ENCODE results near the gene DZANK1.

DZANK1 gene

DNA sequence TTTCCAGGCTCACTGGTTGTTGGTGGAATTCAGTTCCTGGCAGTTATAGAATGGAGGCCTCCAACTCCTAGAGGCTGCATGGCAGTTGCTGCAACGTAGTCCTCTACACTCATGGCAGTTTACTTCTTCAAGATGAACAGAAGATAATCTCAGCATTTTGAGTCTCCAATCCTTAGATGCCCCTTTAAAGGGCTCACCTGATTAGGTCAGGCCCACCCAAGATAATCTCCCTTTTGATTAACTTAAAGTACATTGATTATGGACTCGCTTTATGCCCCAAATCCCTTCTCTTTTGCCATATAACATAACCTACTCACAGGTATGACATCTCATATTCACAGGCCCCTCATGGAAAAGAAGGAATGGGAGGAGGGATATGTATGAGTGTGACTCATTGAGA, 102.1 kb downstream of the DZANK1 start:
- no peaks in the 10 kb centered on the region for H4K20me1 ChIP-seq (ENCODE audit: insufficient read depth, low read length)
- H3K4me2 ChIP-seq (ENCODE audit: low read length): no peak overlapping the region
- no peak overlapping the region for H3K4me3 ChIP-seq (ENCODE audit: low read length)
- no peak for TF ChIP-seq EZH2phosphoT487 (IDR thresholded peaks at IDR 0.05; ENCODE audit: low read depth)
- TF ChIP-seq, protein P1, sequence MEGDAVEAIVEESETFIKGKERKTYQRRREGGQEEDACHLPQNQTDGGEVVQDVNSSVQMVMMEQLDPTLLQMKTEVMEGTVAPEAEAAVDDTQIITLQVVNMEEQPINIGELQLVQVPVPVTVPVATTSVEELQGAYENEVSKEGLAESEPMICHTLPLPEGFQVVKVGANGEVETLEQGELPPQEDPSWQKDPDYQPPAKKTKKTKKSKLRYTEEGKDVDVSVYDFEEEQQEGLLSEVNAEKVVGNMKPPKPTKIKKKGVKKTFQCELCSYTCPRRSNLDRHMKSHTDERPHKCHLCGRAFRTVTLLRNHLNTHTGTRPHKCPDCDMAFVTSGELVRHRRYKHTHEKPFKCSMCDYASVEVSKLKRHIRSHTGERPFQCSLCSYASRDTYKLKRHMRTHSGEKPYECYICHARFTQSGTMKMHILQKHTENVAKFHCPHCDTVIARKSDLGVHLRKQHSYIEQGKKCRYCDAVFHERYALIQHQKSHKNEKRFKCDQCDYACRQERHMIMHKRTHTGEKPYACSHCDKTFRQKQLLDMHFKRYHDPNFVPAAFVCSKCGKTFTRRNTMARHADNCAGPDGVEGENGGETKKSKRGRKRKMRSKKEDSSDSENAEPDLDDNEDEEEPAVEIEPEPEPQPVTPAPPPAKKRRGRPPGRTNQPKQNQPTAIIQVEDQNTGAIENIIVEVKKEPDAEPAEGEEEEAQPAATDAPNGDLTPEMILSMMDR (IDR thresholded peaks at IDR 0.05; ENCODE audit: low read depth, low read length): no peak
- no peaks in the 10 kb centered on the region for H3K79me2 ChIP-seq (ENCODE audit: low read length)
- H3K27me3 ChIP-seq (ENCODE audit: low read depth, low read length): no peaks in the 10 kb centered on the region
- no peak overlapping the region for H3K27ac ChIP-seq (ENCODE audit: low read length)
- H3K9me3 ChIP-seq (ENCODE audit: insufficient read depth, low read length): no peaks in the 10 kb centered on the region
- no peaks in the 10 kb centered on the region for H3K4me1 ChIP-seq (ENCODE audit: low read length)
- H3K9ac ChIP-seq (ENCODE audit: low read length): no peak overlapping the region
- H3K36me3 ChIP-seq (replicated peaks; ENCODE audit: low read depth, low read length): no peaks in the 10 kb centered on the region
- H2AFZ ChIP-seq (ENCODE audit: low read depth, low read length): no peak overlapping the region

DNA sequence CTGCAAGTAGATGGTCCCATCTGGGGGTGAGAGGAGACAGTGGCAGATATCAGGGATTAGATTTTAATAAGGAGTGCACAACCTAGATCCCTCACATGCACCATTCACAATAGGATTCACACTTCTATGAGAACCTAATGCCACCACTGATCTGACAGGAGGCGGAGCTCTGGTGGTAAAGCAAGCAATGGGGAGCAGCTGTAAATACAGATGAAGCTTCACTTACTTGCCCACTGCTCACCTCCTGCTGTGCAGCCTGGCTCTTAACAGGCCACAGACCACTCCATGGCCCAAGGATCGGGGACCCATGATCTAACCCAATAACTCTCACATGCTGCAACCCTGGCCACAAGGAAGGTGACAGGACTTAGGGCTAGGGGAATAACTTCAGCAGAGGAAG, 103.1 kb downstream of the DZANK1 start:
- Histone ChIP-seq H3K36me3 (replicated peaks; ENCODE audit: low read depth, low read length) (no peaks in the 10 kb centered on the region), H3K4me1 (ENCODE audit: low read length) (no peaks in the 10 kb centered on the region), H3K79me2 (ENCODE audit: low read length) (no peaks in the 10 kb centered on the region), H3K9ac (ENCODE audit: low read length) (no peak overlapping the region), H2AFZ (ENCODE audit: low read depth, low read length) (no peak overlapping the region), H3K27me3 (ENCODE audit: low read depth, low read length) (no peaks in the 10 kb centered on the region), H3K27ac (ENCODE audit: low read length) (no peak overlapping the region), H3K4me3 (ENCODE audit: low read length) (no peak overlapping the region), H3K9me3 (ENCODE audit: insufficient read depth, low read length) (no peaks in the 10 kb centered on the region), H4K20me1 (ENCODE audit: insufficient read depth, low read length) (no peaks in the 10 kb centered on the region), H3K4me2 (ENCODE audit: low read length) (no peak overlapping the region)
- TF ChIP-seq EZH2phosphoT487 (IDR thresholded peaks at IDR 0.05; ENCODE audit: low read depth): no peak
- TF ChIP-seq, protein P1 (IDR thresholded peaks at IDR 0.05; ENCODE audit: low read depth, low read length): no peak

DNA sequence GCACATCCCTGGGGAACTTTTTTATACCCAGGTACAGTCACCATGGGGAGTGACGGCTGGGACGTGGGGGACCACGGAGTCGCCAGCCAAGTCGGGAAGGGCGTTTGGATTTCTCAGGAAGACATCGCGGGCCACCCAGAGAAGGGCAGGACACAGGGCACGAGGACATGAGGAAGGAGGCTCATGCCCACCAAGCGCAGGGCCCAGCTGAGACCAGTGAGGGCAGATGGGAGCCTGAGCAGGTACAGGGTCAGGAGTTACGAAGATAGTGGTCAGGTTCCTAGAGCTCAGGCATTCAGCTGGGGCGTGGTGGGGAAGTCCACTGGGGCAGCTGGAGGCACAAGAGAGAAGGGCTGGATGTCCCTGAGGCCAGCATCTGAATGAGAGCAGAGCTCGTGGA, 103.9 kb downstream of the DZANK1 start:
- Histone ChIP-seq H3K27ac (ENCODE audit: low read length) (no peak overlapping the region), H4K20me1 (ENCODE audit: insufficient read depth, low read length) (no peaks in the 10 kb centered on the region), H3K4me3 (ENCODE audit: low read length) (no peak overlapping the region), H3K27me3 (ENCODE audit: low read depth, low read length) (no peaks in the 10 kb centered on the region), H3K4me1 (ENCODE audit: low read length) (no peaks in the 10 kb centered on the region), H3K79me2 (ENCODE audit: low read length) (no peaks in the 10 kb centered on the region), H3K9me3 (ENCODE audit: insufficient read depth, low read length) (no peaks in the 10 kb centered on the region), H2AFZ (ENCODE audit: low read depth, low read length) (no peak overlapping the region), H3K36me3 (replicated peaks; ENCODE audit: low read depth, low read length) (no peaks in the 10 kb centered on the region), H3K4me2 (ENCODE audit: low read length) (no peak overlapping the region), H3K9ac (ENCODE audit: low read length) (no peak overlapping the region)
- TF ChIP-seq, protein P1 (IDR thresholded peaks at IDR 0.05; ENCODE audit: low read depth, low read length): no peak
- TF ChIP-seq EZH2phosphoT487 (IDR thresholded peaks at IDR 0.05; ENCODE audit: low read depth): no peak

DNA sequence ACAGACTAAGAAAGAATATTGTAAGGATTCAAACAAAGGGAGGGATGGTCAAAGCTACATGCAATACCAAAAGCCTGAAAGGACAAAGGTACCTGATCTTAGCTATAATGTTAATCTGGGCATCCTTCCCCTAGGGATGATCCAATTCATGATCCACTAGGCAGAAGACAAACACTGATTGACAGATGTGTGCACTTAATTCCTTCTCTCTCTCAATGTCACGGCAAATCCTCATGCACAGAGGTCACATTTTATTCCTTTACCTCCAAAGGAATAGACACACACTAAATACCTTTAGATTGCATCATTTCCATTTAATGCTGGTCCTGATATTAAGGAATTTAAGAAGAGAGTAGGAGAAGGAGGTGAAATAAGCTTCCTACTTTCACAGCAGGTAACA, 105.2 kb downstream of the DZANK1 start:
- Histone ChIP-seq H3K27ac (ENCODE audit: low read length) (no peak overlapping the region), H3K4me3 (ENCODE audit: low read length) (no peak overlapping the region), H3K9me3 (ENCODE audit: insufficient read depth, low read length) (no peaks in the 10 kb centered on the region), H3K4me2 (ENCODE audit: low read length) (no peak overlapping the region), H3K4me1 (ENCODE audit: low read length) (no peaks in the 10 kb centered on the region), H4K20me1 (ENCODE audit: insufficient read depth, low read length) (no peaks in the 10 kb centered on the region), H2AFZ (ENCODE audit: low read depth, low read length) (no peak overlapping the region), H3K27me3 (ENCODE audit: low read depth, low read length) (no peaks in the 10 kb centered on the region), H3K79me2 (ENCODE audit: low read length) (no peaks in the 10 kb centered on the region), H3K36me3 (replicated peaks; ENCODE audit: low read depth, low read length) (no peaks in the 10 kb centered on the region), H3K9ac (ENCODE audit: low read length) (no peak overlapping the region)
- TF ChIP-seq, protein P1 (IDR thresholded peaks at IDR 0.05; ENCODE audit: low read depth, low read length): no peak
- no peak for TF ChIP-seq EZH2phosphoT487 (IDR thresholded peaks at IDR 0.05; ENCODE audit: low read depth)

All from OCI-LY3 (cell line).